T-helper 2 cell treated with Interferon-gamma antibody and Interleukin-4, amounts not matched to agents 100 ng/mL and 5 ng/mL, for 36 hours (primary cell): ENCODE results near the gene TRMT1. TPM values are rescaled to one million over a fixed set of nuclear protein-coding genes. Genes with fewer than 3 reads are reported as not detected.

Experiments used
- intact Hi-C: fragments of 100-400 bp; cut with micrococcal nuclease; formaldehyde crosslinking; loops from one replicate; pipeline ENCODE4 v1.15.1; 2023
- total RNA-seq: library from RNA; stranded (reverse); gene quantifications from 2 replicates; pipeline ENCODE4 v1.2.3, GENCODE V29; 2022

The TRMT1 gene
- total RNA-seq, 1 donor from 2014 or later = 68.0 TPM

DNA sequence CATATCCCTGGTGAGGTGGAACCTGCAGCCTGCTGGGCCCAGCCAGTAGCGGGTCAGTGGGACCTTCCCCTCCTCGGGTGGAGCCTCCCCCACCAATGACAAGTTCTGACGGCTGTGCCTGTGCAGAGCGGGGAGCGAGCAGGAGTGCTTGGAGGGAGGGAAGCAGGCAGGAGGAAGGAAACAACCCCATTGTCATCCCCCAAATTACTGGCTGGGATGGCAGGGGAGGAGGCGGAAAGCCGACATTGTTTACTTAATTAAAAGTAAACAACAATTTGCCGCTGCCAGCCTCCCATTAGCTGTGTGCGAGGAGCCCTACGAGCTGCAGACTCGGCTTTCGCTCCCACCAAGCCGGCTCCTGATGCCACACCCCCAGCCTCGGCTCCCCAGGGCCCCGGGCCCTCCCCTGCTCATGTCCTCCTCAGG lies 59.4 kb downstream of the TRMT1 start:
- intact Hi-C loops = no loop called here

DNA sequence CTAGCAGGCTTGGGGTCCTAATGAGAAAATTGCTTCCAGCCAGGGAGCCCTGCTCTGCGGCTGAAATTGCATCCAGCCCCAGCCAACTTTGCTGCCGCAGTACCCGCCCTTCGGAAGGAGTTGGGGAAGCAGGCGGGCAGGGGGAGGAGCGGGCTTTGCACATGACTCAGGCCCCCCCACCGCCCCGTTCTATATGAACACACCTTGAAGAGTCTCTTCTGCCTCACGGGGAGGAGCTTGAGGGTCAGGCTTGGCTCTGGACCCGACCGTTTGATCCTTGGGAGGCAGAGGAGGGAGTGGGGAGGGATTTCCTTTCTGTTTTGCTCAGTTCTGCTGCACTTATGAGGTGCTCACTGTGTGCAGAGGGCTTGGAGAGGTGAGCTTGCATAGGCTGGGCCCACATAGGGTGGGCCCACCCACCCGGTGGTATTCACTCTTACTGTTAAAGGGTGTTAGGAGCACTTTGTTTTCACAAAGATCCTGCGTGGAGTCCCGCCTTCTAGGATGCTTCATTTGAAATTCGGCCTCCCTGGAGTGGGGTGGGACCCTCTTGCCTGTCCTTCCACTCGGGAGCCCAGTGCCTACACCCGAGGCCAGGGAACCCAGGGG lies 60.4 kb downstream of the TRMT1 start:
- intact Hi-C loops = no loop called here

DNA sequence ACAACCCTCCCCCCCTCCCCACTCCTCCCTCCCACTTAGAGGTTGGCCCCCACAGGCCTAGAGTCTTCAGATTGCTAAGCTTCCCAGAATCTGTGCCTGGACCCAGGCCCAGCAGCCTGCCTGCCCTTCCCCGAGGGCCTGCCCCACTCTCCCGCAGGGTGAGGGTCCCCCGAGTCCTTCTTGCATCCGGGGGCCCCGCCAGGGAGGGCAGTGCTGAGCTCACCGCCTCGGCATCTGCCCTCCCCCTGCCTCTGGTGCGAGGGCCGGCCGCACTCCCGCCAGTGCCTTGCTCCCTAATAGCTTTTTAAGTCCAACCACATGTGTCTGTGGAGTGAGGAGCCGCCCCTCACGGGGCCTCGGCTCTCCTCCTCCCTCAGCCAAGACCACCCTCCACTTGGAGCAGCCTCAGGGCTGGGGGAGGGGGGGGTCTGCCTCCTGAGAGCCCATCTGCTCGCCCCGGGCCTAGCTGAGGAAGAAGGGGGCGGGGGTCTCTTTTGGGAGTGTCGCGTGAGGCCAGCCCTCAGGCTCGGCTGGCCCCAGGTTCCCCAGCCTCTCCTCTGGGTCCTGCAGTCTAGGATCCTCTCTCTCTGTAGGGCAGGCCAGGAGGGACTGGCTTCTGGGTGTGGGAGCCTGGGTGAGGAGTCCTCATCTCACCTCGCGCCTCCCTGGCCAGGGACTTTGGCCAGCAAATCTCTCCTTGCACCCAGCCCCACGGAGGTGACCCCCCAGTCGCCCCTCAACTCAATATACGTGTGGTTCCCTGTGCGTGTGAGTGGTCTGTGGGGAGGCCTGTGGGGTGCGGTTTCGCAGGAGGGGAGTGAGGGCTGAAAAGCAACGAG lies 61.1 kb downstream of the TRMT1 start:
- intact Hi-C loops = no loop called here

Other genes with a start within 250 kb of the TRMT1 start
- 22.6 and 22.7 TPM in 2 replicates for gene DNASE2, start 235.3 kb downstream of the TRMT1 start, total RNA-seq
- 0.11 and 0.32 TPM in 2 replicates for gene KLF1, start 229.5 kb downstream of the TRMT1 start, total RNA-seq
- 40.9 and 43.2 TPM in 2 replicates for gene GCDH, start 225.6 kb downstream of the TRMT1 start, total RNA-seq
- gene SYCE2, start 197.4 kb downstream of the TRMT1 start, total RNA-seq = 2.5 and 3.8 TPM in 2 replicates
- 100 TPM in 2 replicates for gene FARSA, start 183.0 kb downstream of the TRMT1 start, total RNA-seq
- 1,104 and 1,112 TPM in 2 replicates for gene CALR, start 178.1 kb downstream of the TRMT1 start, total RNA-seq
- gene RAD23A, start 170.9 kb downstream of the TRMT1 start, total RNA-seq = 115 and 119 TPM in 2 replicates
- 17.6 and 19.6 TPM in 2 replicates for gene GADD45GIP1, start 159.5 kb downstream of the TRMT1 start, total RNA-seq
- gene DAND5, start 147.2 kb downstream of the TRMT1 start, total RNA-seq = not detected in 2 replicates
- gene NFIX, start 121.3 kb downstream of the TRMT1 start, total RNA-seq = 0.91 and 1.3 TPM in 2 replicates
- 7.0 and 8.8 TPM in 2 replicates for gene LYL1, start 13.9 kb downstream of the TRMT1 start, total RNA-seq
- 77.4 and 81.8 TPM in 2 replicates for gene NACC1, start 1.5 kb upstream of the TRMT1 start, total RNA-seq
- 56.2 and 56.6 TPM in 2 replicates for gene STX10, start 33.6 kb upstream of the TRMT1 start, total RNA-seq
- 179 and 188 TPM in 2 replicates for gene IER2, start 33.7 kb upstream of the TRMT1 start, total RNA-seq